Common myeloid progenitor, CD34-positive (primary cell): ENCODE data around the gene LTB.

Source experiments
- CTCF ChIA-PET: fragments of 350-600 bp; sonication (Branson Sonifier 250); formaldehyde crosslinking; loops from one replicate; lab custom pipeline; 2021; ENCODE audit warnings: antibody characterized with exemption; lab: Charles Lee
- POLR2A ChIA-PET: fragments of 350-600 bp; sonication (Branson Sonifier 250); formaldehyde crosslinking; loops from one replicate; lab custom pipeline; 2021; ENCODE audit warnings: antibody characterized with exemption; lab: Charles Lee
- DNase-seq, 3 donors: peaks; one replicate each; pipeline versions ENCODE4 v3.0.0 to v3.0.0-alpha.2; 2013
- H3K27ac ChIP-seq, 2 experiments: 1 replicate in 1 of 2; 2 replicates in 1 of 2; pipeline ENCODE4 v1.7.0; 2013; ENCODE audit warnings: inconsistent platforms in 2 of 2, low read length in 2 of 2, mild to moderate bottlenecking in 2 of 2, low read depth in 1 of 2, moderate library complexity in 1 of 2; ENCODE audit not compliant: severe bottlenecking in 2 of 2, insufficient read depth in 1 of 2, poor library complexity in 1 of 2
- H3K27me3 ChIP-seq, 5 experiments: replicated peaks in 2 of 5; 1 replicate in 3 of 5; 2 replicates in 2 of 5; pipeline versions ENCODE4 v1.6.1 to v1.7.0; 2013; ENCODE audit warnings: low read length in 4 of 5, mild to moderate bottlenecking in 2 of 5, moderate library complexity in 2 of 5, inconsistent platforms in 1 of 5; ENCODE audit not compliant: insufficient read depth in 5 of 5, control insufficient read depth in 4 of 5
- H3K36me3 ChIP-seq, 4 experiments: 1 replicate in 2 of 4; 2 replicates in 2 of 4; pipeline versions ENCODE4 v1.6.1 to v1.7.0; 2013; ENCODE audit warnings: low read length in 3 of 4, control low read depth in 1 of 4, mild to moderate bottlenecking in 1 of 4; ENCODE audit not compliant: control insufficient read depth in 4 of 4, insufficient read depth in 4 of 4
- H3K4me1 ChIP-seq, 4 experiments: 1 replicate in 3 of 4; 2 replicates in 1 of 4; pipeline versions ENCODE4 v1.6.1 to v1.7.1; 2013; ENCODE audit warnings: low read length in 3 of 4, mild to moderate bottlenecking in 3 of 4, control low read depth in 1 of 4, inconsistent platforms in 1 of 4, moderate library complexity in 1 of 4; ENCODE audit not compliant: control insufficient read depth in 4 of 4, insufficient read depth in 4 of 4; ENCODE audit errors: control extremely low read depth in 1 of 4
- H3K4me3 ChIP-seq, 7 experiments: 1 replicate in 4 of 7; 2 replicates in 3 of 7; pipeline versions ENCODE4 v1.5.1 to v1.7.0; 2013; ENCODE audit warnings: mild to moderate bottlenecking in 7 of 7, low read length in 6 of 7, moderate library complexity in 6 of 7, inconsistent platforms in 2 of 7, low read depth in 2 of 7, control low read depth in 1 of 7; ENCODE audit not compliant: insufficient read depth in 4 of 7, control insufficient read depth in 1 of 7; ENCODE audit errors: extremely low read depth in 1 of 7
- H3K9me3 ChIP-seq, 5 experiments: 1 replicate in 4 of 5; 2 replicates in 1 of 5; pipeline versions ENCODE4 v1.6.1 to v1.7.1; 2013; ENCODE audit warnings: low read length in 4 of 5, mild to moderate bottlenecking in 2 of 5, inconsistent platforms in 1 of 5, low read depth in 1 of 5, moderate library complexity in 1 of 5; ENCODE audit not compliant: control insufficient read depth in 4 of 5, insufficient read depth in 2 of 5; ENCODE audit errors: control extremely low read depth in 1 of 5
- WGBS: methylation state at CpG from one replicate; pipeline ENCODE4 v1.1.5; 2013; ENCODE audit not compliant: insufficient coverage; 5-methylcytosine and 5-hydroxymethylcytosine counted together

The LTB gene

DNA sequence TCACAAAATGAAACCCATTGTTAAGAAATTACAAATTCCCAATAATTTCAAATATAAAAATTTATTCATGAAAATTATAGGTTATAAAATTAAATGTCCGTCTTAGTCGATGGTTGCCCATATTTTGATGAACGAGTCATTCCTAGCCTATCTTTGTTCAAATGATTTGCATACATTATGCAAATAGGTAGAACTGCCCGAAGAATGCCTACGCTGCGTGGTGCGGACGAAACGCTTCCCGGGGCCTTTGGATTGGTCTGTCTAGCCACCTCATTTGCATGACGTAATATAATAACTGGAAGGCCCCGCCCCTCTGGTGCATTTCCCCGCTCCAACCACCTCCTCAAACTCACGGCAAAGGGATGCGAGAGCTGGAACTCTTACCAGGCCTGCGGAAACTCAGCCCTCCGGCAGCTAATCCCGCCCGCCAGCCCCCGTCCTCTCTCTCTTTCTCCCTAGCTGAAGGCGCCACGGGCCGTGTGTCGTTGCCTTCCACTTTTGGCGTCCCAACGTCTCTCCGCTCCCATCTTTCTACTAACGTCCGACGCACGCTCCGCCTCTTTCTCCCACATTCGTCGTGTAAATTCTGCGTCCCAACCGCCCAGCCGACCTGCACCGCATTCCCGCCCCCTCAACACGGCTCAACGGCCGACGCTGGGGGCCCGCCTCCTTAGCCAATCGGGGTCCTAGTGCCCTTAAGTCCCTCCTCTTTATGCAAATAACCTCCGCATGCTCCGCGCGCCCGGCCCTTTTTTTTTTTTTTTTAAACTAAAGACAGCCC is 37.8 kb upstream of the LTB start:
- ChIA-PET POLR2A (interaction anchor here (0.6 to 2.8 kb wide), 4 partner anchors 11 to 118 kb away, joined by 3 to 19 read pairs (median 6); partner anchors contain the start of gene BAG6), CTCF (interaction anchor here (0.6 kb wide), 1 partner anchor 350 kb away, joined by 3 read pairs; no protein-coding TSS in a partner anchor)
- peak overlapping the region; percentile 94 to 97 for H3K27ac ChIP-seq
- H3K27me3 ChIP-seq: no peaks in the 10 kb centered on the region
- peaks cover 25 to 54% (median 47%) of the 10 kb centered on the region in 4 experiments for H3K4me1 ChIP-seq
- no peaks in the 10 kb centered on the region for H3K9me3 ChIP-seq
- WGBS: under 1% methylated on average over 34 of the region's 50 CpGs
- H3K36me3 ChIP-seq: peaks cover 5 to 39% (median 21%) of the 10 kb centered on the region in 4 experiments
- H3K4me3 ChIP-seq: peak overlapping the region; percentile 29 to 95 (median 78)
- peak; percentile 99 to 100 (median 99) for DNase-seq

DNA sequence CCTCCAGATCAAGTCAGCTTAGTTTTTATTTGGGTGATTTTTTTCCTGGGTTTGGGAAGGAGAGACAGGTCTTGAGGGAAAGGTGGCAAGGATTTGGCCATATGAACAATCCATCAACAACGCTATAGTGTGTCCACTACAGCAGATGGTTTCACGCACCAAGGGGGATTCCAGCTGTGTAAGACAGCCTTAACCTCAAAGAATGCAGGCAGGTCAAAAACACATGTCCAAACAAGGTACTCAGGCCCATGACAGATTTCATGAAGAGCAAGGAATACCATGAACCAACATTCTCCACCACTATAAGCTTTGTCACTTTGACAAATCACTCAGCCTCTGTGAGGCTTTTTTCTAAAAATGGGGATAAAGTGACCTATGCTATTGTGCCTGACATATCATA is 34.8 kb upstream of the LTB start:
- peak overlapping the region in 6 of 7 experiments; percentile 61 to 90 (median 84) for H3K4me3 ChIP-seq
- WGBS: 71% methylated on average over 2 of the region's 2 CpGs
- H3K4me1 ChIP-seq: peaks cover 31 to 68% (median 60%) of the 10 kb centered on the region in 4 experiments
- H3K36me3 ChIP-seq: peaks cover 0 to 13% (median under 1%) of the 10 kb centered on the region in 4 experiments
- ChIA-PET CTCF (interaction anchor here (13.1 kb wide), 1 partner anchor 20 kb away, joined by 142 read pairs; the partner anchor contains the start of gene NCR3), POLR2A (interaction anchor here (0.5 kb wide), 1 partner anchor 93 kb away, joined by 3 read pairs; no protein-coding TSS in a partner anchor)
- peak overlapping the region; percentile 87 to 91 for H3K27ac ChIP-seq
- H3K27me3 ChIP-seq: no peaks in the 10 kb centered on the region
- H3K9me3 ChIP-seq: no peaks in the 10 kb centered on the region
- no peak for DNase-seq

- H3K36me3 ChIP-seq: peaks cover 0 to 8% (median 0%) of the 10 kb centered on the region in 4 experiments
- DNase-seq: peak; percentile 81 to 95 (median 94)
- H3K27ac ChIP-seq: peak overlapping the region; percentile 87 to 91
- H3K4me3 ChIP-seq: peak overlapping the region; percentile 46 to 90 (median 83)
- no peaks in the 10 kb centered on the region for H3K27me3 ChIP-seq
- no peaks in the 10 kb centered on the region for H3K9me3 ChIP-seq
- POLR2A ChIA-PET: interaction anchor here (1.0 to 2.0 kb wide), 3 partner anchors 36 to 197 kb away, joined by 3 to 9 read pairs (median 4); partner anchors contain the start of gene BAG6
- H3K4me1 ChIP-seq: peaks cover 22 to 61% (median 53%) of the 10 kb centered on the region in 4 experiments
- CTCF ChIA-PET: interaction anchor here (0.5 to 13.1 kb wide), 7 partner anchors 8 to 243 kb away, joined by 3 to 142 read pairs (median 5); partner anchors contain the start of genes LST1 and NCR3
- WGBS: 0% methylated on average over 2 of the region's 7 CpGs
Measured at GRCh38 chr6:31615748-31616147, 33.5 kb upstream of the LTB start.

DNA sequence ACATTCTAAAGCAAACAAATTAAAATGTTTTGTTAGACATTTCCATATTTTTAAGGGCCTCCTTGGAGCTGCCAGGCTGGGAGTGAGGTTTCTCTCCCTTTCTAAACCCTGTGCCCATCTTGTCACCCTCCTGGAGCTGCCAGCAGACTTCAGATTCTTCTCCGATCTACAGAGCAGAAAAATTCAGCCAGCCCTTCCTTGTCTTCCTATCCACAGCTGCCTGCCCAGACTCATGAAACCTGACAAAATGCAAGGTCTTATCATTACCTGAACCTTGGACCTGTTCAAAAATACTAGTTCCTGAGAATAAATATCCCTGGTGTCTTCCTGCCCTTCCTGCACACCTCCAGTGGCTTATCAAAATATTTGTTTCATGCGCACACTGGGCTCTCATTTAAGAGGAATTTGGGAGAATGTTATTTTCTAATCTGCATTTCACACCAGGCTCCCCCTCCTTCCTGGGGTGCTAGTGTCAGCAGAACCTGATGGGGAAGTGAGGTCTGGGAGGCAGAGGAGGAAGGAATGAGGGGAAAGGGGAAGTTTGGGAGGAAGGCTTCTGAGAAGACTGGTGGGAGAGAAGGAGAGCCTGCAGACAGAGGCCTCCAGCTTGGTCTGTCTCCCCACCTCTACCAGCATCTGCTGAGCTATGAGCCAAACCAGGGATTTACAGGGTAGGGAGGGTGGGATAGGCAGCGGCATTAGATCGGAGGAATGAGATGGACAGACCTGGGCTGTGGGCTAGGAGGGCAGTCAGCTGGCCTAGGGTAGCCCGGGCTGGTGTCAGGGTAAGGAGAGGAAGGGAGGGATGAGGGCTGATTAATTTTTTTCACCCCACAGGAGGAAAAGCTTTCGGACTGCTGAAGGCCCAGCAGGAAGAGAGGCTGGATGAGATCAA is 32.7 kb upstream of the LTB start, which contains the start of gene AIF1:
Gene AIF1 (plus strand): TSS at position 551 of the 895 bp plus-strand sequence. CDS start 96 bp downstream, at position 647.
- Histone ChIP-seq H3K36me3 (peaks cover 0 to 8% (median 0%) of the 10 kb centered on the region in 4 experiments), H3K4me1 (peaks cover 22 to 61% (median 53%) of the 10 kb centered on the region in 4 experiments), H3K4me3 (peak within 1 kb of the TSS; percentile 46 to 90 (median 83)), H3K9me3 (no peaks in the 10 kb centered on the region), H3K27ac (peak within 1 kb of the TSS; percentile 87 to 91), H3K27me3 (no peaks in the 10 kb centered on the region)
- 9% methylated on average over 5 of the region's 6 CpGs for WGBS
- ChIA-PET CTCF (interaction anchor here (0.5 to 13.1 kb wide), 10 partner anchors 8 to 244 kb away, joined by 3 to 142 read pairs (median 4); partner anchors contain the start of genes LST1 and NCR3), POLR2A (interaction anchor here (1.0 to 2.0 kb wide), 3 partner anchors 37 to 198 kb away, joined by 3 to 9 read pairs (median 4); partner anchors contain the start of gene BAG6)
- peak in 2 of 3 donors; percentile 47 to 54 for DNase-seq

GRCh38 chr6:31614075-31614619 is 31.9 kb upstream of the LTB start:
- DNase-seq: no peak
- Histone ChIP-seq H3K4me1 (peaks cover 20 to 60% (median 55%) of the 10 kb centered on the region in 4 experiments), H3K27me3 (no peaks in the 10 kb centered on the region), H3K9me3 (no peaks in the 10 kb centered on the region), H3K36me3 (peaks cover 0 to 8% (median 0%) of the 10 kb centered on the region in 4 experiments), H3K4me3 (peak overlapping the region in 3 of 7 experiments; percentile 37 to 90 (median 85)), H3K27ac (peak overlapping the region; percentile 29 to 91)
- 63% methylated on average over 3 of the region's 8 CpGs for WGBS
- CTCF ChIA-PET: interaction anchor here (1.2 to 13.1 kb wide), 8 partner anchors 10 to 116 kb away, joined by 3 to 142 read pairs (median 5); partner anchors contain the start of genes LTB, MICB and NCR3
- POLR2A ChIA-PET: interaction anchor here (2.0 kb wide), 1 partner anchor 55 kb away, joined by 4 read pairs; no protein-coding TSS in a partner anchor

DNA sequence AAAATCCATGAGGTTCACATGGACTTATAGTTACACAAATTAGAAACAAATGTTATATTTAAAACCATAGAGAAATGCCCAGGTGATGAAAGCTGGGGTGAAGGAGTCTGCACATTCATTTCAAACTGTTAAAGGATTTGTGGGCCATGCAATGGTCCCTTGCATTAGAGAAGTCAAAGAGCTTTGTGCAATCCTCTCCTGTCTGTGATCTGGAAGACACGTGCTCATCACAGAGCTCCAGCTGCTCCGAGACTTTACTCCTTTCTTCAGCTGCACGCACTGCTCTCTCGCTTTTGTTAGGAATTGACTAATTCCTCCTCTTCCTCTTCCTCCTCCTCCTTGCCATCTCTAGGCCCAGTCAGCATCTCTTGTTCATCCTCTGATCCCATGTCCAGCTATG is 28.7 kb upstream of the LTB start:
- H3K4me3 ChIP-seq: no peak overlapping the region
- peaks cover 11 to 40% (median 35%) of the 10 kb centered on the region in 4 experiments for H3K4me1 ChIP-seq
- CTCF ChIA-PET: interaction anchor here (1.0 to 13.1 kb wide), 4 partner anchors 14 to 62 kb away, joined by 3 to 142 read pairs (median 6); partner anchors contain the start of gene NCR3
- H3K27me3 ChIP-seq: no peaks in the 10 kb centered on the region
- POLR2A ChIA-PET: no interaction called here
- H3K27ac ChIP-seq: no peak overlapping the region
- no peaks in the 10 kb centered on the region for H3K36me3 ChIP-seq
- DNase-seq: no peak
- no peaks in the 10 kb centered on the region for H3K9me3 ChIP-seq
- 94% methylated on average over 4 of the region's 4 CpGs for WGBS
